Stimulated activated CD8-positive, alpha-beta memory T cell treated with anti-CD3 and anti-CD28 coated beads, Interleukin-7, amount 100 ng/mL, for 1 hour (primary cell): ENCODE measurements around the gene SLC19A1.
A peak's percentile ranks its signal among the peaks of the same experiment; 100 is the strongest.

Source experiments
- DNase-seq, 2 donors: peaks; one replicate each; pipeline ENCODE4 v3.0.0-alpha.2; 2020; ENCODE audit warnings: low read depth in 2 of 2

SLC19A1 gene

DNA sequence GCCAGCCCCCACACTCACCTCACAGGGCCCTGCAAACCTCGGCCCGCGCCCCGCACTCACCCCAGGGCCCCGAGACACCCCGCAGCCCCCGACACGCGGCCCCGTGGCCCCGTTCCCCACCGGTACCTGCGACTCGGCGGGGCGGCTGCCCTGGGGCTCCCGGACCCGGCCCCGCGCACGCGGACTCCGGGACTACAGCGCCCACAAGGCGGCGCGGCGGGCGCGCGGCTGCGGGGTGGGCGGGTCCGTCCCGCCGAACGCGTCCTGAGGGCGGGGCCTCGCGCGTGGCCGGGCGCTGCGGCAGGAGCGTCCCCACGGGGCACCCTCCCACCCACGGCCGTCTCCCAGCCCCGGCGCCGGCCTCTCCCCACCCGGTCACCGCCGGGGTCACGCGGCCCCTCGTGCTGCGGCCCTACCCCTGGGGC, at the start of gene SLC19A1:
TSS of gene SLC19A1 (minus strand) at position 199 of the 425 bp plus-strand sequence. CDS start 4,481 bp downstream, outside the sequence.
- DNase-seq: peak; percentile 34 to 46

DNA sequence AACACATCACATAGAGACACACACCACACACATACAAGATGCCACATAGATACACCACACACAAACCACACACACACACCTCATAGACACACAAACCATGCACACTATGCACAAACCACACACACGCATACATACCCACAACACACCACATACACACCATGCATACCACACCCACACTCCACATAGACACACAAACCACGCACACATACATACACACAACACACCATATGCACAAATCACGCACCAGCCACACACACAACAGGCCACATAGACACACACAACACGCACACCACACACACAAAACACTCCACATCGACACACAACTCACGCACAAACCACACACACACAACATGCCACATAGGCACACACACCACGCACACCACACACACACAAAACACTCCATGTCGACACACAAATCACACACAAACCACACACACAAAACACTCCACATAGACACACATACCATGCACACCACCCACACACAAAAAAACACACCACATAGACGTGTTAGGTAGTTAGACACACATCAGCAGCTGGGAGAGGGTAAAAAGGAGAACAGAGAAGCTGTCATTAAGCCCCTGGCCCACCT, 49.5 kb upstream of the SLC19A1 start:
- DNase-seq: no peak

GRCh38 chr21:45590726-45591618, 48.7 kb upstream of the SLC19A1 start:
- DNase-seq: no peak

DNA sequence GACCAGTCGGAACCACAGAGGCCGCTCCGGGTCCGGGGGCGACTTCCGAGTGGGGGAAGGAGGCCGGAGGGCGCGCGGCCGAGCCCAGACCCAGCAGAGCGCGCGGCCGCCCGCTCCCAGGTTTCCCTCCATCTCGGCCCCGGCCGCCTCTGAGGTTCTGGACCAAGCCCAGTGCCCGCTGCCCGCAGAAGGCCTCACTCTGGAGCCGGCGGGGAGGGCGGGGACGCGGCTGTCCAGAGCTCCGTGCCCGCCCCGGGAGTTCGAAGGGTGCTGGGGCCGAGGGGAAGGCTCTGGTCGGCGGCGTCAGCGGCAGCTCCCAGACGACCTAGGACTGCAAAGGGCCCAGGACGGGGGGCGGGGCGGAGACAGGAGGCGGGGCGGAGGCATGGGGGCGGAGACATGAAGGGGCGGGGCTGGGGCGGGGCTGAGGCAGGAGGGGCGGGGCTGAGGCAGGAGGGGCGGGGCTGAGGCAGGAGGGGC, 48.0 kb upstream of the SLC19A1 start:
- DNase-seq: peak; percentile 21 to 58

DNA sequence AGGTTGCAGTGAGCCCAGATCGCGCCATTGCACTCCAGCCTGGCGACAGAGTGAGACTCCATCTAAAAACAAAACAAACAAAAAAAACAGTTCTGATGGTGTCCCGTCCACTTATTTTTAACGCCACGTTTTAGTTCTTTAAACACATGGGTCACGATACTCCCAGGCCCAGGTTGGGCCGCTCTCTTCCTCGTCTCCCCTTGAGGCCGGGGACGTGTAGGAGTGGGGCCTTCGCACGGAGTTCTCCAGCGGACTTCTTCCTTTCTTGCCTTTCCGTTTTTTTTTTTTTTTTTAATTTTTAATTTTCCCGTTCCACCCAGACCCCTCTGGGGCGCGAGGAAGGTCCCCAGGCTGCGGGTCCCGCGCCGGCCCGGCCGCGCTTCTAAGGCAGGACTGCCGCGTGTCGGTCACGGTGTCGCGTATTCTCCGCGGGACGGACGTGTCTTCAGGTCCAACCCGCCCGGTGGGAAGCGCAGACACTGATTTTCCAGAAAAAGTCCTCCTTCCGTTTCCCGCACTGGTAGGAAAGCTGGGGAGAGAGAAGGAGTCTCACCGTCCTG, 47.5 kb upstream of the SLC19A1 start:
- no peak for DNase-seq

GRCh38 chr21:45588871-45589491, 46.7 kb upstream of the SLC19A1 start:
- DNase-seq: no peak

DNA sequence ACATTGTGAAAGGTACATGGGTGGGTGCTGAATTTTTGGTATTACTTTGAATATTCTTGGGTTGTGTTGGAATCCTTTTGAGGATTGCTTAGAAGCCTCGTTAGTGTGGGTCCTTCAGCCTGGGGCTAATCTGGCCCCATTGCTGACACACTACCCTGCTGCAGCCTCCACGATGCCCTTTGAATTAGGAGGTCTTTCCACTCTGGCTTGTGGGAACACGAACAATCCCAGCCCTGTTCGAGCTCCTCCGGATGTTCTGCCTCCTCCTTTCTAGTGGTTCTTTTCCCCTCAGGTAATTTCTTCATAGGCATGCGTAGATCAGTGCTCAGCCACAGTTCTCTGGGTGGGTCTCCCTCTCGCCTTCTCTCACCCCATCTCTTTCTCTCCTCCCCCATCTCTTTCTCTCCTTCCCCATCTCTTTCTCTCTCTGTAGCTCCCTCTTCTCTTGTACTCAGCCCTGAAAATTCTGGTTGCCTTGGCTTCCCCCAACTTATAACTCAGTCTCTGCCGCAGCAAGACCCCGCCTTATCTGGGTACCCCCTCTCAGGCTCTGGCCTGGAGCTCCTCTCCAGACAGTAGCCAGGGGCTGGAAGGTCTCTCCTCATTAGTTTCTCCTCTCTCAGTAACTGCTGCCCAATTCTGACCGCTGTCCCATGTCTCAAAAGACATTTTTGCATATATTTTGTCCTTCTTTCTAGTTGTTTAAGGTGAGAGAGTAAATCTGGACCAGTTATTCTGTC, 46.0 kb upstream of the SLC19A1 start:
- DNase-seq: no peak

DNA sequence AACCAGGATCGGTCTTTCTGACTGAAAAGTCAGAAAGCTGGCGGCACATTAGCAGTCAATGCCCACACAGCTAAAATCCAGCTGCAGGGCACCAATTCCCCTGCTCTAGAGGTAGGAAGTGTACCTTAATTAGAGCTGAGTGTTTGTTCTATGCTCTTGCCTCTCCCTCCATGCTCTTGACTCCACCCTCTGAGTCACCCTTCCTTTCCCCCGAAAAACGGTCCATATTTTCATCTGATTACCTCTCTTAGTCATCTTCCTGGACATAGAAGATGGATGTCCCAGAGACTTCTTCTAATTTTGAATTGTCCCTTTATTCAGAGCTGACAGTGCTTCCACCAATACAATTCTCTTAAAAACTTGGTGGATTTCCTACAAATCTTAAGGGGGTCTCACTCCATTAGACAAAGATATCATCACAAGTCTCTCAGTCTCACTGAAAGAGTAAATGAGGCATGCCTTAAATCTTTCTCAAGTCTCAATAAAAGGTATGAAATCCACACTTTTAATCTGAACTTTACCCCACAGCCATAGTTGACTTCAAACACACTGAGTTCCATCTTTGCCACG, 44.1 kb upstream of the SLC19A1 start:
- DNase-seq: no peak

GRCh38 chr21:45584786-45585185, 42.5 kb upstream of the SLC19A1 start:
- DNase-seq: no peak

DNA sequence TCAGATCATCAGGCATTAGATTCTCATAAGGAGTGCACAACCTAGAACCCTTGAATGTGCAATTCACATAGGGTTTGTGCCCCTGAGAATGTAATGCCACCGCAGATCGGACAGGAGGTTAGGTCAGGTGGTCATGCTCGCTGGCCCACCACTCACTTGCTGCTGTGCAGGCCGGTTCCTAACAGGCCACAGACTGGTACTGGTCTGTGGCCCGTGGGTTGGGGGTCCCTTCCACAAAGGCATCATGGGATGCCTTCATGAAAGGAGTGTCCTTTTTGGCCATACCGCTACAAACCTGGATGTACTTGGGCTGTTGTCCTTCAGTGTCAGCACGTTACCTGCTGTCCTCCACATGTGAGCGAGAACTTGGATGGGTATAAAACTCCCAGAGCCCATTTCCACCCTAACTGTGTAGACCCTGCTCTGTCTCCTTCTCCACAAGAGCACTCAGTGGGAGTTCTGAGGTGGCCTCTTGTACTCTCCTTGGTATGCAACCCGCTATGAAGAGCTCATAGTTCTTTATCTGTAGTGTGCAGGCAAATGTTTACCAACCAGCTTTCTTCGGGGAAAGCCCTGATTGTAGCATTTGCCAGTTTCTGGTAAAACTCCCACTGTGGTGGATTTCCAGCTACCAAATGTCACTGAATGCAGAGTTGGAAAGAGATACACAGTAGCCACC, 41.7 kb upstream of the SLC19A1 start:
- DNase-seq: no peak

GRCh38 chr21:45582128-45582527, 39.9 kb upstream of the SLC19A1 start:
- DNase-seq: no peak

DNA sequence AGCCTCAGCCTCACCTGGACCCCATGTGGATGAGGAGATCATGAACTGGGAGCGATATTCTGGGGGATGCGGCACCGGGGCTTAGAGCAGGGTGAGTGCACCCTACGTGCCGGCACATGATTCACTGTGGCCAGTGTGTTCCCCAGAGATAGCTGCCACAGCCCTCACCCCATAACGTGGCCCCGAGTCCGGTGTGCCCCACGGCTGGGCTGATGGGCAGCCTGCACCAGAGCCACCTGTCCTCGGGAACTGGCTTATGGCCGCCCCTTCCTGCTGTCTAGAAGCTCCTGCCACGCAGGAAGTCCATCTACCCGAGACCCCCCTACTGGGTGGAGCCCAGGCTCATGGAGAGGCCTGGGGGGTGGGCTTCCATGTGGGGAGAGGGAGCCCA, 39.1 kb upstream of the SLC19A1 start:
- no peak for DNase-seq

GRCh38 chr21:45580576-45581321, 38.5 kb upstream of the SLC19A1 start:
- DNase-seq: no peak

- DNase-seq: no peak
Observed at GRCh38 chr21:45580181-45580575, 37.9 kb upstream of the SLC19A1 start.

GRCh38 chr21:45579383-45580180, 37.3 kb upstream of the SLC19A1 start:
- DNase-seq: no peak

DNA sequence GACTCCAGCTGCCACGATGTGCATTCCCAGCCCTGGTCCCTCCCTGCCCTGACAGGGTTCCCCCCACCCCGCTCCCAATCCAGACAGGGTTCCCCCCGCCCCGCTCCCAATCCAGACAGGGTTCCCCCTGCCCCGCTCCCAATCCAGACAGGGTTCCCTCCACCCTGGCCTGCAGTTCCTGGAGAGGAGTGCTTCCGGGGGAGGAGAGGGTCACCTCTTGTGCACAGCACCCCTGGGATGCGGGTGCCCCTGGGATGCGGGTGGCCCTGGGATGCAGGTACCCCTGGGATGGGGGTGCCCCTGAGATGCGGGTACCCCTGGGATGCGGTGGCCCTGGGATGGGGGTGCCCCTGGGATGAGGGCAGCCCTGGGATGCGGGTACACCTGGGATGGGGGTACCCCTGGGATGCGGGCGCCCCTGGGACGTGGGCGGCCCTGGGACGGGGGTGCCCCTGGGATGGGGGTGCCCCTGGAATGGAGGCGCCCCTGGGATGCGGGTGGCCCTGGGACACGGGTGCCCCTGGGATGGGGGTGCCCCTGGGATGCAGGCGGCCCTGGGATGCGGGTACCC, 36.7 kb upstream of the SLC19A1 start:
- DNase-seq: no peak

DNA sequence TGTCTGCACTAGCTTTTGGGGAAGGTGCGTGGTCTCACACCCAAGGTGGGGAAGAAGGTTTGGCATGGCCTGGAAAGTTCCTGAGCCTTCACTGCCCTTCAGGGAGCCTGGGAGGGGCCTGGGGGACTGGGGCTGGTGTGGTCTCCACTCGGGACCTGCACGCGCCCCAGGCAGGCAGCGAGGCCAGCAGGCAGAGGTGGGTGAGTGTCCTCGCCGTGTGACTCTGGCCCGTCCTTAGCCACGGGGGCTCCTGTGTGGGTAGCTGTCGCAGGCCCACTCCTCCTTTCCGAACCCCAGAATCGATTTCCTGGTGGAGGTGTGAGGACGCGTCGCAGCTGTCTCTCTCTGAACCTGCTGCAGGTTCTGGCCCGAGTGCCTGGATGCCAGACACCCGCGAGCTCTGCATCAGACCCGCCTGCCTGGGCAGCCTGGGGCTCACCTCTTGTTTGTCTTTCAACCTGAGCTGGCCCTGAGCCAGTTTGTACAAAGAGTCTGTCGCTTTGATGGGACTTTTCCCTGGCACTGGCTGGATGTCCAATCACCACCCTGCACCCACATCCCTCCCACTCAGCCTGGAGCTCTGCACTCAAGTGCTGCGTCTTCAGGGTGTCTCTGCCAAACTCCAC, 36.0 kb upstream of the SLC19A1 start:
- DNase-seq: no peak

- DNase-seq: no peak
Observed at GRCh38 chr21:45577801-45578175, 35.5 kb upstream of the SLC19A1 start.
